NCI-H748 (cell line): Measurements from ENCODE around the gene DENND1B.
"Not testable (repeated sequence)": the region's sequence is repeated elsewhere in the genome, so short reads cannot be mapped to it uniquely, and the experiment has no call there.

ENCODE experiments used
- DNase-seq: peaks from one replicate; lab custom pipeline; 2025; ENCODE audit not compliant: unreplicated experiment; lab: John Stamatoyannopoulos, UW

DENND1B gene

DNA sequence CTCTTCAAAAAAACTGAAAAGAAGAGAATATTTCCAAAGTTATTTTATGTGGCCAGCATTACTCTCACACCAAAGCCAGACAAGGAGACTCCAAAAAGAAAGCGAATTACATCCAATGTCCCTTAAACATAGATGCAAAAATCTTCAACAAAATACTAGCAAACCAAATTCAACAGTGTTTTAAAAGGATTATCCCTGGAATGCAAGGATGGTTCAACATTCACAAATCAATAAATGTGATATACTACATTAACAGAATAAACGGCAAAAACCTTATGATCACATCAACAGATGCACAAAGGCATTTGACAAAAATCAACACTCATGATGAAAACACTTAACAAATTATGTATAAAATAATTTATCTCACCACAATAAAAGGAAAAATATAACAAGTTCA lies 207.8 kb downstream of the DENND1B start:
- no peak for DNase-seq

DNA sequence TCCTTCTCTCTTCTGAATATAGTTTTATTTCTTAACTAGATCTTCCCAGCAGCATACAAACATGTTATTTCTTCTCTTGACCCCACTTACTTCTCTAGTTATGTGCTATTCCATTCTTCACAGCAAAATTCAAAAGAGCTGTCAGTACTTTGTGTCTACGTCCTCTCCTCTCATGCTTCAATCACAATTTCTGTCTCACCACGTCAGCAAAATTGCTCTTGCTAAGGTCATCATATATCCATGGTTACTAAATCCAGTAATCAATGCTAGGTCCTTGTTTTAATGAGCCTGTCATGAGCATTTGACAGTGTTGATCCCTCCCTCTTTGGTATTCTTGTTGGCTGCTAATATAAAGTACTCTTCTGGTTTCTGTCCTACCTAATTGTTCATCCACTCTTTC lies 214.2 kb downstream of the DENND1B start:
- no peak for DNase-seq

DNA sequence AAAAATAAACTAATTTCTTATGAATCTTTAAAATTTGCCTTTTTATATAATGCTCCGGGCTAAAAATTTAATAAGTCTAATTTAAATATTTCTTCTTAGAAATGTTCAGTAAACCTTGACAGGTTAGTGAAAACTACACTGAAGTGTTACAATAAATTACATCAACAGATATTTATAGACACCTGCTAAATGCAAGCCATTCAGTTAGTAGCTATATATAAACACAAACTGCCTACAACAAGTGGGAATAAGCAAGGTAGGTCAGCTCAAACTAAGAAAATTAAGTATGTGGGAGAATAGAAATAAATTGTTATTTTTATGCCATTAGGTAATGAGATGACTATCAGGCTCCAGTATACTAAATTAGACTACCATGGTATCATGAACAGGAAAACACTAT lies 215.6 kb downstream of the DENND1B start:
- DNase-seq: no peak

DNA sequence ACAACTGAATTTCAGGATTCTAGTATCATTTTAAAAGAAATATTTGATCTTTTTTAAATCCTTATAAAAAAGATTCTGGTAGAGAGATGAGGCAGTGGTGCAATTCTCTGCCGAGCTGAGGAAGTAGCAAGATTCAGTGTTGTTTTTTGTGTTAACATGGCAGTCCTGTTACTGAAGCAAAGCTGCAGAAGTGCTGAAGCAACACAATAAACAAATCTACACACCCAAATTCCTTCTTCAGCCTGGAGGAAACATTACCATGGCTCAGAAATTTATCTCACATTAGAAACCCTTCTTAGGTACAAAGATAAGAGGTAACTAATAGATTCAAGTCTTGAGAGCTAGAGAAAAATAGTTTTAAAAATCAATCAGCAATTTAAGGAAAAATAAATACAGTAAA lies 216.0 kb downstream of the DENND1B start:
- DNase-seq: no peak

DNA sequence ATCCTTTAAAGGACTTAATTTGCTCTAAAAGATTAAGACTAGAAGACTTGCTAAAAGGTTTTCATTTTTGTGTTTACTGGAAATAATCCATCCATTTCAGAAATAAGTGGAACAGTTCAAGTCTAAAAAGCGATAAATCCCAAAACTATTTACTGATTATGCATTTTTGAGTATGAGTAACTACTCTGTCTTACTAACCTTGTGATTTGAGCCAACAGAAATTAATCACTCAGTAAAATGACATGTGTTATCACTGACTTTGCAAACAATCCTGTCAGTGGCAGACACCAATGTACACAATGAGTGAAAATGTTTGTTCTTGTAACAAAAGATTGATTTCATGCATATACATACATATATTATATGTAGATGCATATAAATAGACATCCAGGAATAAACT lies 218.0 kb downstream of the DENND1B start:
- peak; percentile 17 for DNase-seq

DNA sequence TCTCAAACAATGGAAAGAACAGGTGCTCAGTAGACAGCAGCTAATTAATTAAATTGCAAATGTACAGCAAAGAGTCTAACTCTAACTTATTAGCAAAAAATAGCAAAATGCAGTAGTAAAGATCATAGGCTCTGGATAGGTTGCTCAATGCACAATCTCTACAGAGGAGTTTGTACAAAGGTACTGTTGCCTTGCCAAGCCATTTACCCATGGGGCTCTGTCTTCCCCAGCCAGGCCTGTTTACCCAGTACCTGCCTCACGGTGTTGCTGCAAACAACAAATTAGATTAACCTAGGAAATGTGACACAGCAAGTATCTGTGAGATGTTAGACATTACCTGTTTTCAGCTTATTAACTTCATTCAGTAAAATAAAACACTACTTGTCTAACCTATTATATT lies 222.0 kb downstream of the DENND1B start:
- no peak for DNase-seq

DNA sequence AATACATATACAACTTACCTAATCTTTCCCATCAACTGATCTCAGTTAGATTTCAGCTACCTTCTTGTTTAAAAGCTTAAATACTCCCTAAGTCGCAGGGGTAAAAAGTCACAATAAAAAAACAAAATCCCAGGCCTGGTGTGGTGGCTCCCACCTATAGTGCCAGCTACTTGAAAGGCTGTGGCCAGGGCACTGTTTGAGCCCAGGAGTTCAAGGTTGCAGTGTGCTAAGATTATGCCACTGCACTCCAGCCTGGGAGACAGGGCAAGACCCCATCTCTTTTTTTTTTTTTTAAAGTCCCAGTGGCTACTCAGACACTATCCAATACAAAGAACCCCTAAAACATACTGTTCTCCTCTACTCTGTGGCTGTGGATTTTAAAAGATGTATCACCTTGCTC lies 228.3 kb downstream of the DENND1B start:
- DNase-seq: no peak

DNA sequence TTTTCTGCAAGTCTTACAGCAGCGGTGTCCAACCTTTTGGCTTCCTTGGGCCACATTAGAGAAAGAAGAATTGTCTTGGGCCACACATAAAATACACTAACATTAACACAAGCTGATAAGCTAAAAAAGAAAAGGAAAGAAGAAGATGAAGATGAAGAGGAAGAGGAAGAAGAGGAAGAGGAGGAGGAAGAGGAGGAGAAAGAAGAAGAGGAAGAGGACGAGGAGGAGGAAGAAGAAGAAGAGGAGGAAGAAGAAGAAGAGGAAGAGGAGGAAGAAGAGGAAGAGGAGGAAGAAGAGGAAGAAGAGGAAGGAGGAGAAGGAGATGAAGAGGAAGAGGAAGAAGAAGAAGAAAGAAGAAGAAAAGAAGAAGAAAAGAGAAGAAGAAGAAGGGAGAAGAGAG lies 230.7 kb downstream of the DENND1B start:
- no peak for DNase-seq

DNA sequence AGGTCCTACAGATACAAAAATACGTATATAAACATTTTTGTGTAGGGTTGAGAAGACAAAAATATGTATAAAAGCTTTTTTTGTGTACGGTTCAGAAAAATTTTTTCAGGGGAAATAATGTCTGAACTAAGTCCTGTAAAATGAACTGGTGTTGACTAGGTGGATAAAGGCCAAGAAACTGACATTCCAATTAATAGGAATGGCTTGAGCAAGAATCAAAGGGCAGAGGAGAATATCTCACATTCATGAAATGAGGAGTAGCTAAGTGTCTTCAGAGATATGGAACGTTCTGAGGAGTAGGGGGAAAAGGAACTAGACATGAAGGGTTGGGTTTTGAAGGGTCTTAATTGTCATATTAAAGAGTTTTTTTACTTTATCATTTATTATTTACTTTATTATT lies 231.2 kb downstream of the DENND1B start:
- no peak for DNase-seq

DNA sequence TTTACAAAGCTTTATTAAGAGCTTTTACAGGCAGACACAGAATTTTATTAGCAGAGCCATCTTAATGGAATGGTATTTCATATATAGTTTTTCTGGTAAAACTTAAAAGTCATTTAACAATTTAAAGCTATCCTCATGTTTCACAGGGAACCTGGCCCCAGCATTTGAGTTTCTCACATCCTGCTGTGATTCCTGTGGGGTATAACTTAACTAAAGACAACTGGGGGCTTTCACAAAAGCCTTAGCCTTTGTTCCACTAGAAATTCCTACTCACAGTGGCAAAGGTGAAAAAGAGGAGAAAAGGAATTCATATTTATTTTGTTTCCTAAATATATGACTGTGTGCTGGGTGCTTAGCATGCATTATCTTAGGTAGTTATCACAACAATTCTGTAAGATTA lies 233.9 kb downstream of the DENND1B start:
- no peak for DNase-seq

DNA sequence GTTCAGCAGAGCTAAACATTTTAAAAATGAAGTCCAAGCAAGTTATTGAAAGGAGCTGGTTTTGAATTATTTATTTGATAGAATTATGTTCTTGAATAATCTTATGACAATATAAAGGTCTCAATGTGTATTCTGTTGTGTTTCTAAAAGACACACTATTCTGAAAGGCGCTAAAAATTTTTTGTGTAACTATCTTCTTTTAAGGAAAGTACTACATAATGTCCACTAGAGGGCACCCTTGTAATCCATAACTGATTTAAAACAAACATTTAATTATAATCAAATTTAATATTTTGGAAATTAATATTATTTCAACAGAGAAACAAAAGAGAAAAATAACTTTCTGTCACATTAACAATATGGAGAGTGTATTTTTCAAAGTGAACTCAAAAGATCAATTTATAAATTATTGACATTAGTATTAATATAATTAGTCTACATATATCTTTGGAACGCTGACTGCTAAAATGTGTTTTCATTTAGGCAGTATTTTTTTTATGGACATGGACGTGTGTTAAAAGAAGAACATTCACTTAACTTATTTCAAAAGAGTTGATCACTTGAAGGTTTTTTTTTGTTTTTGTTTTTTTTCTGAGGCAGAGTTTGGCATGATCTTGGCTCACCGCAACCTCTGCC lies 248.4 kb downstream of the DENND1B start:
- DNase-seq: peak; percentile 22

DNA sequence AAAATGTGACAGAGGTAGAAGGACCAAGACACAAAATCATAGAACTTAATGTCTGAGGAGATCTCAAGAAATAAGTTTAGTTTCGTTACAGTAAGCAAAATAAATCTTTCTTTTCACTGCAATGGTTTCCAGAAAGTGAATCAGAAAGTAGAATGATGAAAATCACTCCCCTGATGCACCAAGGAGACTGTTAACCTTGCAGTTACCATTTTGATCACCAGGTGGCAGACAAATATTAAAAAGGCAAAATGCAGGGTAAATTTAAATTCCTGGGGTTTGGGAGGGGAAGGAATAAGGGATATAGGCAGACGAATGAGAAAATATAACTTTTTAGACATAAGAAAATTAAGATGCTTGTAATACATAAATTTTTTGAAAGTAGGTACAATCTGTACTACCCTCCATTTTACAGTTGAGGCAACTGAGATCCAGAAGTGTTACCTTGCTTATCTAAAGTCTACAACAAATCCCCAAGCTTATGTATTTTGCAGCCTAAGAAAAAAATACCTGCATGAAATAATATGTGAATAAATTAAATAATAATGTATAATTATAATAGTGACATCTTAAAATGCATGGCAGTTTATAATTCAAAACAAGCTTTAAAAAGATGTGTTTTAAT lies 254.1 kb downstream of the DENND1B start:
- peak; percentile 27 for DNase-seq

DNA sequence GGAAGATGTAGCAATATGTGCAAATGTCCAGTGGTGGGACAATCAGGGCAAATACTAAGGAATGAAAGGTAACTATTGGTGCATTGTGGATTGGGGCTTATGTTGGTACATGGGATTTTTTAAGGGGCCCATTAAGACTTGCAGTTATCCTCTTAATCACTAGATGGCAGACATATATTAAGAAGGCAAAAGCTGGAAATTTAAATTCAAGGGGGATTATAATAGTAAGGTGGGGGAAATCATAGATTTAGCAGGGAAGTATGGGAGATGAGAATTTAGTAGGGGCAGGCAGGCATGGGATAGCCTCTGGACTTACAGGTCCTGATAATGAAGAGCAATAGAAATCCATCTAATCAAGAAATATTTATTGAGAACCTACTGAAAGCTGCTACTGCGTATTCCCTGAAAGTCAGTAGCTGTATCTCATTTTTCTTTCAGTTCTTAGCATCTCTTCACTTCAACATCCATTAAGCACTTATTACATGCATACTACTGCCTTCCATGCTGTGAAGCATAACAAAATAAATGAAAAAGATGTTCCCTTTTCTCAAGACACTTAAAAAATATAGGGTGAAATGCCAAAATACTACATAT lies 255.4 kb downstream of the DENND1B start:
- peak; percentile 2 for DNase-seq

DNA sequence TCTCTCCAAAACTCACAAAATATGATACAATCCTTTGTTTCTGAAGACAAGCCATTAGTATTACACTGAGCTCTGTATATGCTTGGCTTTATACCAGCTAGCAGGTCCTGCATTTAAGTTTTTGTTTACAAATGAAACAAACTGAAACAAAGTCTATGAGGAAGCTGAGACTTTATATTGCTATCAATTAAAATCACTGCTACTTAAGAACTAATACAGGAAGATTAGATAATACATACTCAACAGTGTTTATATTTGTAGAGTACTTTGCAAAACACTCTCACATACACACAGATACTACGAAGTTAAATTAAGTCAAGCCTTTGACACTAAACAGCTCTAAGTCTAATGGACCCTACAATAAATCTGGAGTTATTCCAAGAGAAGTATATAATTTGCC lies 259.9 kb downstream of the DENND1B start:
- DNase-seq: no peak

DNA sequence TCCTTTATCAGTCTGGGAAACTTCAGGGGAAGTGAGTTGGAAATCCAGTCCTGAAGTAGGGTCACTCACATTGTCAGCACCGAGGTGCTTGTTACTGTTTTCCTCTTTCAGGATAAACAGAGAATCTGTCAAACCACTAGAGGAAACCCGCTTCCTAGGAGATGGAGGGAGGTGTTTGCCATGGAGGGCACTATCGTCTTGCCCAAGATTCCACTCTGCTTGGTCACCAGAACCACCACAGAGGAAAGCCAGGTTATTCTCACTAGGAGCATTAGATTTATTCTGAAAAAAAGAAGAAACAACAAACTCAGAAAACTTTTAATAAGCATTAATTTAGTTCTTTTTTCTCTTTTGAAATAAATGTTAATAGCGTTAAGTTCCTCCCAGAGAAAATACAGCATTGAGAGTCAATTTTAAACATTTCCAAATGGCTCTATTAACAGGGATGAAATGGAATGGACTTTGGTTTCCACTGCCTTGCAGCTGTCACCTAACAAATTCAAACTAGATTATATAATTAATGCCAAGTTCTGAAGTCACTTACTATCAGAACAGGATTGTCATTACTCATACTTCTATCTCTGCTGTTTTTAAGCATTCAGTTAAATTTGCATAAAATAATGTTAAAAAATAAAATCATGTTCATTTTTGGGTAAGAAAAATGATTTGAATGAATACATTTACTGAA lies 264.4 kb downstream of the DENND1B start:
- DNase-seq: no peak

DNA sequence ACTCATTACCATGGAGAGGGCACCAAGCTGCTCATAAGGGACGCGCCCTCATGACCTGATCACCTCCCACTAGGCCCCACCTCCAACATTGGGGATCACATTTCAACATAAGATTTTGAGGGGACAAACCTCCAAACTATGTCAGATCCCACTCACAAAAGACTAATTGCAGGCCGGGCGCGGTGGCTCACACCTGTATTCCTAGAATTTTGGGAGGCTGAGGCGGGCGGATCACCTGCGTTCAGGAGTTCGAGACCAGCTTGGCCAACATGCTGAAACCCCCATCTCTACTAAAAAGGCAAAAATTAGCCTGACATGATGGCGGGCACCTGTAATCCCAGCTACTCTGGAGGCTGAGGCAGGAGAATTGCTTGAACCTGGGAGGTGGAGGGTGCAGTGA lies 278.6 kb downstream of the DENND1B start:
- no peak for DNase-seq

DNA sequence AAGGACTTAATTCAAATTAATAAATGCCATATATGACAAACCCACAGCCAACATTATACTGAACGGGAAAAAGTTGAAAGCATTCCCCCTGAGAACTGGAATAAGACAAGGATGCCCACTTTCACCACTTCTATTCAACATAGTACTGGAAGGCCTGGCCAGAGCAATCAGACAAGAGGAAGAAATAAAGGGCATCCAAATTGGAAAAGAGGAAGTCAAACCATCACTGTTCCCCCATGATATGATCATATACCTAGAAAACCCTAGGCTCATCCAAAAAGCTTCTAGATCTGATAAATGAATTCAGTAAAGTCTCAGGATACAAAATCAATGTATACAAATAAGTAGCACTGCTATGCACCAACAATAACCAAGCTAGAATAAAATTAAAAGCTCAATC lies 283.8 kb downstream of the DENND1B start:
- not testable (repeated sequence) for DNase-seq

DNA sequence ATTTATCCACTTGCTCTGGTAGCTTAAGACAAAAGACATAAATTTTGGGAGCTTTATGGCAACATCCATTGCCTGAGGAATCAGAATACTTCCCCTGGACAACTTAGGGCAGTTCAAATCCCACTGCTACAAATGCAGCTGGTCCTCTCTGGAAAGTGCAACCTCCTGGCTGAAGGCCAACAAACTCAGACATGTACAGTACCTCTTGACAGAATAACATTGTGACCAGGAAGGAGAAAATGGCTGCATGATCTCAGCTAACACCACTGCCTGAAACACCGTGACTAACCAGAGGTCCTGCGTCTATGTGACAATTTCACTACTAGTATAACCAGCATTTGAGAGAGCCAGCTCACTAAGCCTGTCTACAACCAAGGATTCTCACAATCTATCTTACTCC lies 288.3 kb downstream of the DENND1B start:
- DNase-seq: peak; percentile 3

DNA sequence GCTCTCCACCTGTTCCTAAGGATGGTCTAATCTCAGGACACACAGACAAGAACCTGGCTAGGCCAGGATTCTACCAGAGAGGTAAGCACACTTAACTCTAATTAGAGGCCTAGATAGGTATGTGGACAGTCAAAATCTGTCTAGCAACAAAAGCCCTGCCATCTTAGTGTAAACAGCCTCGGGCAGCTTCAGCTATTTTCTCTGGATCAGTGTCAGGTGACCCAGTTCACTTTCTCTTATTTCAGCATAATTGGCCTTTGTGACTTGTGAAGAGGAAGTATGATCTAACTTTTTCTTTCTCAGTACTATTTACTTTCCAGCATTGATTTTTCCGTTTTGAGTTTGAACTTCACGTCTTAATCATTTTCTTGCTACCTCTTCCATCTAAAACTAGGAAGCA lies 289.5 kb downstream of the DENND1B start:
- DNase-seq: peak; percentile 35

DNA sequence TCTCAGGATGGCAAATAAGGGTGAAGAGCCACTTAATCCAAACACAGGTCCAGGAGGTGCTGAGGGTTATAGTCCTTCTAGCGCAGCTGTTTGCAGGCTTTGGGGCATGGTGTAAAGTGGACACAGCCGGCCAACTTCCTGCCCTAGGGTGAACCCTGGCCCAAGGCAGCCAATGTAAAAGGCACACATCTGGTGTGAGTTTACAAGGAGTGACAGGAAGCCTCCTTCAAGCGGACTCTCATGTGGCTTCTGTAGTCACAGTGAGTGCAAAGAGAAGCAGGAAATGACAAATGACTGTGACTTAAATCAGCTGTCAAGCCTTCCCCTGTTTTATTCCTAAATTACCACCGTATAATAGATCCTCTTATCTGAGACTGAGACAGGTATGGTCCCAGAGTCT lies 294.2 kb downstream of the DENND1B start:
- DNase-seq: no peak

DNA sequence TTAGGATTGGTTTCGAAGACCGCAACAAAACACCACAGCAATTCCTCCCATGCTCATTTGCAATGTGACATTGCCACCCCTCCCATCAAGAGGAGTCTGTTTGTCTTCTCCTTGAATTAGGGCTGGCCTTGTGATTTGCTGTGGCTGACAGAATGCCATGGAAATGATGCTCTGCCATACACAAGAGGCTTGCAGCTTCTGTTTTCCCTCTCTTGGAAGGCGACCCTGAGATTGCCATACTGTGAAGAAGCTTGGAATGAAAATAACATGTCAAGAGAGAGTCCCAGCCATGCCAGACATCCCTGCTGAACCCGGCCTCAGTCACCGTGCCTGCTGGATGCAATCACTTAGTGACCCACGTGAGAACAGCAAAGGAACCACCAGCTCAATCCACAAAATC lies 294.8 kb downstream of the DENND1B start:
- no peak for DNase-seq

DNA sequence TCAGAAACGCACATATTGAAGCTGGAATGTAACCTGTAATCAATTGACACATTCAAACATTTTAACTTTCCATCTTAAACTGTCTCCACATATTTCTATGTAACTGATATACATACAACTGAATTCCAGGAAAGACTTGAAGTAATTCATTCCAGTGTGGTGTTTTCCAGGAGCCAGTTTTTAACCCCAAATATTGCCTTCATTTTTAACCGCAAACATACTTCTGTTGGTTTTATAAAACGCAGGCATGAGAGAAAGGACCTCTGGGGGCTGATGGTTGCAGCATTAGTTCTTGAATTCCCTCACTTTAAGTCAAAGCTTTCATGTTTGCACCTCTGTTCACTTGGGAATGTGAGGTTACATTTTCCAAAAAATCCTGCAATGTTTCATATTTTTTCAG lies 303.1 kb downstream of the DENND1B start:
- DNase-seq: no peak
